ENCODE data around the gene ISLR. TPM values are rescaled to one million over a fixed set of nuclear protein-coding genes. Genes with fewer than 3 reads are reported as not detected.

ISLR gene
- total and polyA plus RNA-seq, 2 of the 4 experiments (the other 2 are of a cell fraction): under 0.01 to 0.79 TPM

DNA sequence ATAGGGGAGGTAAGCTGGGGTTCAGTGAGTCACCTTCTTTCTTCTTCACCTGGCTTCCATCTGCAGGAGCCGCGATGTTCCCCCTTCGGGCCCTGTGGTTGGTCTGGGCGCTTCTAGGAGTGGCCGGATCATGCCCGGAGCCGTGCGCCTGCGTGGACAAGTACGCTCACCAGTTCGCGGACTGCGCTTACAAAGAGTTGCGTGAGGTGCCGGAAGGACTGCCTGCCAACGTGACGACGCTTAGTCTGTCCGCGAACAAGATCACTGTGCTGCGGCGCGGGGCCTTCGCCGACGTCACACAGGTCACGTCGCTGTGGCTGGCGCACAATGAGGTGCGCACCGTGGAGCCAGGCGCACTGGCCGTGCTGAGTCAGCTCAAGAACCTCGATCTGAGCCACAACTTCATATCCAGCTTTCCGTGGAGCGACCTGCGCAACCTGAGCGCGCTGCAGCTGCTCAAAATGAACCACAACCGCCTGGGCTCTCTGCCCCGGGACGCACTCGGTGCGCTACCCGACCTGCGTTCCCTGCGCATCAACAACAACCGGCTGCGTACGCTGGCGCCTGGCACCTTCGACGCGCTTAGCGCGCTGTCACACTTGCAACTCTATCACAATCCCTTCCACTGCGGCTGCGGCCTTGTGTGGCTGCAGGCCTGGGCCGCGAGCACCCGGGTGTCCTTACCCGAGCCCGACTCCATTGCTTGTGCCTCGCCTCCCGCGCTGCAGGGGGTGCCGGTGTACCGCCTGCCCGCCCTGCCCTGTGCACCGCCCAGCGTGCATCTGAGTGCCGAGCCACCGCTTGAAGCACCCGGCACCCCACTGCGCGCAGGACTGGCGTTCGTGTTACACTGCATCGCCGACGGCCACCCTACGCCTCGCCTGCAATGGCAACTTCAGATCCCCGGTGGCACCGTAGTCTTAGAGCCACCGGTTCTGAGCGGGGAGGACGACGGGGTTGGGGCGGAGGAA lies 40.5 kb upstream of the ISLR start:
- in situ Hi-C loops (cut with MboI; ENCODE audit: low sequenced_read_pairs) (loop anchor here (5.0 kb wide), 1 partner anchor 156 kb away; no protein-coding TSS in a partner anchor), intact Hi-C loops (cut with micrococcal nuclease) (no loop called here), dilution Hi-C loops (cut with HindIII; ENCODE audit: low sequenced_read_pairs, unreplicated experiment) (no loop called here)
- Histone ChIP-seq H3K23ac (ENCODE audit: low read depth, low read length) (no peak overlapping the region), H3K14ac (replicated peaks; ENCODE audit: low read depth, low read length) (no peak overlapping the region), H4K5ac (ENCODE audit: low read depth, low read length) (no peak overlapping the region), H2BK5ac (ENCODE audit: low read depth, low read length, poor library complexity, severe bottlenecking) (no peak overlapping the region), H2BK120ac (ENCODE audit: low read depth, low read length) (no peak overlapping the region), H3K27me3 (ENCODE audit: control insufficient read depth, insufficient read depth, low read length) (peaks cover 94% of the 10 kb centered on the region), H3K27ac (ENCODE audit: insufficient read depth, low read length) (no peak overlapping the region), H4K8ac (ENCODE audit: low read depth in 2 of 2, low read length in 2 of 2) (no peak overlapping the region), H2AK5ac (ENCODE audit: low read depth, low read length) (no peak overlapping the region), H2BK15ac (ENCODE audit: low read depth, low read length) (no peak overlapping the region), H4K91ac (ENCODE audit: insufficient read depth, low read depth, low read length) (no peak overlapping the region), H3K4me3 (ENCODE audit: insufficient read depth, low read depth, low read length) (no peak overlapping the region), H3K18ac (ENCODE audit: low read depth, low read length) (no peak overlapping the region), H3K4me1 (ENCODE audit: control insufficient read depth, insufficient read depth, low read length) (no peaks in the 10 kb centered on the region; the same call in 1 of the 2 replicates), H3K9me3 (ENCODE audit: control insufficient read depth, insufficient read depth, low read length) (peaks cover 8% of the 10 kb centered on the region), H2AK9ac (replicated peaks; ENCODE audit: low read depth, low read length, poor library complexity) (no peak overlapping the region), H4K20me1 (ENCODE audit: insufficient read depth, low read length) (peaks cover 19% of the 10 kb centered on the region; the same call in 1 of the 2 replicates), H2BK20ac (ENCODE audit: low read depth, low read length) (no peak overlapping the region), H3K9me1 (ENCODE audit: insufficient read depth, low read length) (peaks cover 2% of the 10 kb centered on the region), H3K4ac (ENCODE audit: low read depth, low read length) (no peak overlapping the region), H2AFZ (replicated peaks; ENCODE audit: low read length, poor library complexity) (no peak overlapping the region), H3K79me1 (ENCODE audit: low read depth in 1 of 2, low read length in 2 of 2) (no peaks in the 10 kb centered on the region), H3K36me3 (ENCODE audit: control insufficient read depth, insufficient read depth, low read length) (no peaks in the 10 kb centered on the region), H3K9ac (ENCODE audit: low read depth, low read length) (no peak overlapping the region), H3K56ac (ENCODE audit: extremely low read depth, insufficient read depth, low read length) (no peak overlapping the region), H3K4me2 (ENCODE audit: low read depth, low read length) (no peak overlapping the region)
- ChIA-PET CTCF (no interaction called here), POLR2A (ENCODE audit: unreplicated experiment) (no interaction called here)
- ATAC-seq (ENCODE audit: low read depth): no peak
- peak; percentile 24 for DNase-seq
- WGBS, 2 experiments (ENCODE audit: extremely low coverage in 2 of 2, insufficient read length in 1 of 2): 5% methylated on average over 45 of the region's 90 CpGs; no CpG with 5 or more reads in 1 of the 2 experiments
- no TSS peak for BruUV-seq (replicated peaks)
- TF ChIP-seq MXI1 (IDR thresholded peaks at IDR 0.05; ENCODE audit: borderline replicate concordance, low read depth, low read length) (no peak), NFE2L2 (IDR thresholded peaks at IDR 0.05; ENCODE audit: low read depth, low read length) (no peak), MAFK (IDR thresholded peaks at IDR 0.05; ENCODE audit: low read depth, low read length) (peak; percentile 29; the same call in 1 of the 2 replicates), RCOR1 (IDR thresholded peaks at IDR 0.05; ENCODE audit: insufficient replicate concordance, low read length) (no peak), SMC3 (IDR thresholded peaks at IDR 0.05; ENCODE audit: low read depth, low read length) (no peak), FOS (IDR thresholded peaks at IDR 0.05; ENCODE audit: low read depth, low read length) (no peak), CEBPB (IDR thresholded peaks at IDR 0.05; ENCODE audit: low read depth, low read length) (no peak), POLR2A (IDR thresholded peaks at IDR 0.05; ENCODE audit: low read depth, low read length) (no peak), CHD1 (IDR thresholded peaks at IDR 0.05; ENCODE audit: low read depth, low read length) (no peak), MAZ (IDR thresholded peaks at IDR 0.05; ENCODE audit: borderline replicate concordance, low read depth, low read length) (no peak), RFX5 (IDR thresholded peaks at IDR 0.05; ENCODE audit: low read depth, low read length) (no peak)
- TF ChIP-seq, protein P1, sequence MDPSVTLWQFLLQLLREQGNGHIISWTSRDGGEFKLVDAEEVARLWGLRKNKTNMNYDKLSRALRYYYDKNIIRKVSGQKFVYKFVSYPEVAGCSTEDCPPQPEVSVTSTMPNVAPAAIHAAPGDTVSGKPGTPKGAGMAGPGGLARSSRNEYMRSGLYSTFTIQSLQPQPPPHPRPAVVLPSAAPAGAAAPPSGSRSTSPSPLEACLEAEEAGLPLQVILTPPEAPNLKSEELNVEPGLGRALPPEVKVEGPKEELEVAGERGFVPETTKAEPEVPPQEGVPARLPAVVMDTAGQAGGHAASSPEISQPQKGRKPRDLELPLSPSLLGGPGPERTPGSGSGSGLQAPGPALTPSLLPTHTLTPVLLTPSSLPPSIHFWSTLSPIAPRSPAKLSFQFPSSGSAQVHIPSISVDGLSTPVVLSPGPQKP (IDR thresholded peaks at IDR 0.05; ENCODE audit: borderline replicate concordance, low read depth, low read length): no peak
- TF ChIP-seq, protein P2, sequence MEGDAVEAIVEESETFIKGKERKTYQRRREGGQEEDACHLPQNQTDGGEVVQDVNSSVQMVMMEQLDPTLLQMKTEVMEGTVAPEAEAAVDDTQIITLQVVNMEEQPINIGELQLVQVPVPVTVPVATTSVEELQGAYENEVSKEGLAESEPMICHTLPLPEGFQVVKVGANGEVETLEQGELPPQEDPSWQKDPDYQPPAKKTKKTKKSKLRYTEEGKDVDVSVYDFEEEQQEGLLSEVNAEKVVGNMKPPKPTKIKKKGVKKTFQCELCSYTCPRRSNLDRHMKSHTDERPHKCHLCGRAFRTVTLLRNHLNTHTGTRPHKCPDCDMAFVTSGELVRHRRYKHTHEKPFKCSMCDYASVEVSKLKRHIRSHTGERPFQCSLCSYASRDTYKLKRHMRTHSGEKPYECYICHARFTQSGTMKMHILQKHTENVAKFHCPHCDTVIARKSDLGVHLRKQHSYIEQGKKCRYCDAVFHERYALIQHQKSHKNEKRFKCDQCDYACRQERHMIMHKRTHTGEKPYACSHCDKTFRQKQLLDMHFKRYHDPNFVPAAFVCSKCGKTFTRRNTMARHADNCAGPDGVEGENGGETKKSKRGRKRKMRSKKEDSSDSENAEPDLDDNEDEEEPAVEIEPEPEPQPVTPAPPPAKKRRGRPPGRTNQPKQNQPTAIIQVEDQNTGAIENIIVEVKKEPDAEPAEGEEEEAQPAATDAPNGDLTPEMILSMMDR (conservative IDR thresholded peaks at IDR 0.05; ENCODE audit: low read depth, low read length): no peak
- TF ChIP-seq, protein P3, sequence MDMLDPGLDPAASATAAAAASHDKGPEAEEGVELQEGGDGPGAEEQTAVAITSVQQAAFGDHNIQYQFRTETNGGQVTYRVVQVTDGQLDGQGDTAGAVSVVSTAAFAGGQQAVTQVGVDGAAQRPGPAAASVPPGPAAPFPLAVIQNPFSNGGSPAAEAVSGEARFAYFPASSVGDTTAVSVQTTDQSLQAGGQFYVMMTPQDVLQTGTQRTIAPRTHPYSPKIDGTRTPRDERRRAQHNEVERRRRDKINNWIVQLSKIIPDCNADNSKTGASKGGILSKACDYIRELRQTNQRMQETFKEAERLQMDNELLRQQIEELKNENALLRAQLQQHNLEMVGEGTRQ (IDR thresholded peaks at IDR 0.05; ENCODE audit: low read depth, low read length): no peak
